Loucy (cell line): ENCODE results near the gene MEIOSIN.

Source experiments
- H2AFZ ChIP-seq: fragments of 200-600 bp; sonication (generic); 2 replicates; pipeline ENCODE4 v1.6.0; 2016; ENCODE audit warnings: antibody characterized with exemption, mild to moderate bottlenecking, low read length, moderate library complexity
- H3F3A ChIP-seq: fragments of 200-600 bp; 2 replicates; pipeline ENCODE4 v1.6.0; 2016; ENCODE audit warnings: antibody characterized with exemption, low read depth, mild to moderate bottlenecking
- H3K27me3 ChIP-seq: fragments of 200-600 bp; sonication (generic); 2 replicates; pipeline ENCODE4 v1.6.1; 2014; ENCODE audit warnings: low read length, mild to moderate bottlenecking; ENCODE audit not compliant: insufficient read depth, poor library complexity, severe bottlenecking
- H3K36me3 ChIP-seq: fragments of 200-600 bp; sonication (generic); 2 replicates; pipeline ENCODE4 v1.6.1; 2016; ENCODE audit warnings: low read length; ENCODE audit not compliant: insufficient read depth
- H3K4me1 ChIP-seq: fragments of 200-600 bp; sonication (generic); 2 replicates; pipeline ENCODE4 v1.5.1; 2014; ENCODE audit warnings: low read length, mild to moderate bottlenecking; ENCODE audit not compliant: insufficient read depth, poor library complexity, severe bottlenecking
- H3K4me2 ChIP-seq: fragments of 200-600 bp; sonication (generic); 2 replicates; pipeline ENCODE4 v1.6.0; 2014; ENCODE audit warnings: antibody characterized with exemption, low read length, low read depth, mild to moderate bottlenecking; ENCODE audit not compliant: poor library complexity, severe bottlenecking
- H3K4me3 ChIP-seq: fragments of 200-600 bp; sonication (generic); 2 replicates; pipeline ENCODE4 v1.5.1; 2014; ENCODE audit warnings: low read length, mild to moderate bottlenecking, mixed read lengths; ENCODE audit not compliant: poor library complexity, severe bottlenecking
- H3K79me2 ChIP-seq: fragments of 200-600 bp; sonication (generic); 2 replicates; pipeline ENCODE4 v1.6.1; 2014; ENCODE audit warnings: low read length; ENCODE audit not compliant: insufficient read depth
- H3K9ac ChIP-seq: fragments of 200-600 bp; sonication (generic); 2 replicates; pipeline ENCODE4 v1.6.0; 2014; ENCODE audit warnings: mild to moderate bottlenecking, low read depth, low read length, moderate library complexity; ENCODE audit not compliant: poor library complexity, severe bottlenecking
- H3K9me2 ChIP-seq: fragments of 200-600 bp; sonication (generic); replicated peaks from 2 replicates; pipeline ENCODE4 v1.6.1; 2016; ENCODE audit warnings: low read depth, low read length, mixed read lengths
- H3K9me3 ChIP-seq: fragments of 200-600 bp; sonication (generic); 2 replicates; pipeline ENCODE4 v1.6.1; 2014; ENCODE audit warnings: mild to moderate bottlenecking, antibody characterized with exemption, low read length, low read depth; ENCODE audit not compliant: insufficient read depth
- H4K20me1 ChIP-seq: fragments of 200-600 bp; sonication (generic); 2 replicates; pipeline ENCODE4 v1.6.0; 2014; ENCODE audit warnings: antibody characterized with exemption, low read length, mild to moderate bottlenecking; ENCODE audit not compliant: insufficient read depth, poor library complexity, severe bottlenecking
- EZH2phosphoT487 ChIP-seq: fragments of 200-600 bp; IDR thresholded peaks from 2 replicates; pipeline ENCODE4 v1.6.1; 2018; ENCODE audit warnings: antibody characterized with exemption, mild to moderate bottlenecking, moderate library complexity, borderline replicate concordance
- TF ChIP-seq, protein P1 (sequence below): fragments of 200-600 bp; sonication (generic); conservative IDR thresholded peaks from 2 replicates; pipeline ENCODE4 v1.5.1; 2014; ENCODE audit warnings: mild to moderate bottlenecking, antibody characterized with exemption, low read length

MEIOSIN gene

DNA sequence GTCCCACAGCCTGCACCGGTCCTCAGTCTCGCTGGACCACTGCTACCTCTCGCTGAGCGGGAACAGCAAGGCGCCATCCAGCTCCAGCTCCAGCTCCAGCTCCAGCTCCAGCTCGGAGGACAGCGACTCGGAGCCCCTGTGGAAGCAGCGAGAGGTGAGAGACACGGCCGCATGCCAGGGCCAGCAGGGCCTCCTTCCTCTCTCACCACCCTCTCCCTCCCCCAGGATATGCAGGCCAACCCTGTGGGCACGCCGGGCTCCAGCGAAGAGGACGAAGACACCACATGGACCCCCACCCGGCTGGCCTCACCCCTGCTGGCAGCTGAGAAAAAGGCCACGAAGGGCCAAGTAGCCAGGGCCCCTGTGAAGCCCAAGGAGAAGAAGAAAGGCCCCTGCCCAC, 28.5 kb downstream of the MEIOSIN start:
- Histone ChIP-seq H3K9ac (no peak overlapping the region), H3K27me3 (no peaks in the 10 kb centered on the region), H3K4me1 (peaks cover 4% of the 10 kb centered on the region), H3K79me2 (no peaks in the 10 kb centered on the region), H3K36me3 (no peaks in the 10 kb centered on the region), H3F3A (no peaks in the 10 kb centered on the region), H3K4me2 (no peak overlapping the region), H3K9me2 (no peaks in the 10 kb centered on the region), H3K4me3 (no peak overlapping the region), H3K9me3 (no peaks in the 10 kb centered on the region), H2AFZ (no peak overlapping the region), H4K20me1 (no peaks in the 10 kb centered on the region)
- TF ChIP-seq, protein P1, sequence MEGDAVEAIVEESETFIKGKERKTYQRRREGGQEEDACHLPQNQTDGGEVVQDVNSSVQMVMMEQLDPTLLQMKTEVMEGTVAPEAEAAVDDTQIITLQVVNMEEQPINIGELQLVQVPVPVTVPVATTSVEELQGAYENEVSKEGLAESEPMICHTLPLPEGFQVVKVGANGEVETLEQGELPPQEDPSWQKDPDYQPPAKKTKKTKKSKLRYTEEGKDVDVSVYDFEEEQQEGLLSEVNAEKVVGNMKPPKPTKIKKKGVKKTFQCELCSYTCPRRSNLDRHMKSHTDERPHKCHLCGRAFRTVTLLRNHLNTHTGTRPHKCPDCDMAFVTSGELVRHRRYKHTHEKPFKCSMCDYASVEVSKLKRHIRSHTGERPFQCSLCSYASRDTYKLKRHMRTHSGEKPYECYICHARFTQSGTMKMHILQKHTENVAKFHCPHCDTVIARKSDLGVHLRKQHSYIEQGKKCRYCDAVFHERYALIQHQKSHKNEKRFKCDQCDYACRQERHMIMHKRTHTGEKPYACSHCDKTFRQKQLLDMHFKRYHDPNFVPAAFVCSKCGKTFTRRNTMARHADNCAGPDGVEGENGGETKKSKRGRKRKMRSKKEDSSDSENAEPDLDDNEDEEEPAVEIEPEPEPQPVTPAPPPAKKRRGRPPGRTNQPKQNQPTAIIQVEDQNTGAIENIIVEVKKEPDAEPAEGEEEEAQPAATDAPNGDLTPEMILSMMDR: no peak
- TF ChIP-seq EZH2phosphoT487: no peak

DNA sequence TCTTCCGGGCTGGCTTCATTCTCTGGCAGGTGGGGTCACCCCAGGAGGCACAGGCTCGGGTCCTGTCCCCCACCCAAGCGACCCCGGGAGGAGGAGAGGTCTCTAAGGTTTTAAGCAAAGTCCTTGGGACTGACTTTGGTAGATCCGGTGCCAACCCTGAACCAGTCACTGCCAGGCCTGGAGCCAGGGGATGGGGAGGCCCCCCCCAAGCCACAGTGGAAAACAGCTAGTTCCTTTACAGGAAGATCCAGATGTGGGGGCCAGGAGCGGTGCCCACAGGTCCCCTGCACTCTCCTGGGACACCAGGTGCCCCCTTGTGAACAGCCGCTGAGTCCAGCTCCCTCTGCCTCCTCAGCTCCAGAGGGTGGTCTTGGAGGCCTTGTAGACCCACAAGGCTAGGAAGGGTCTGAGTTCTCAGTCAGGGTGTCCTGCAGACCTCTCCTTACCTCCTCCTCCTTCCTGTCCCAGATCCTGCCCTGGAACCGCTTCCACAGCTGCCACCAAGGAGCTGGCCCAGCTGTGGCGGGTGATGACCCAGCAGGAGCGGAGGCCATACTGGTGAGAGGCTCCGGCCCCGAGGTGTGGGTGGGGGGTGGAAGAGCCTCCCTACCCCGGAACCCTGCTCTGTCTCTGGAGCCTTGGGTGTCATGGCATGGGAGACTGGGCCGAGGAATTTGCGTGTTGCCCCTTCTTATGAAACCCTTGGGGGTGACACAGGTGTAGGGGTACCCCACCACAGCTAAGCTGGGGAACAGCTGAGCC, 29.8 kb downstream of the MEIOSIN start:
- H3K9me2 ChIP-seq: no peaks in the 10 kb centered on the region
- no peaks in the 10 kb centered on the region for H3K9me3 ChIP-seq
- TF ChIP-seq, protein P1: no peak
- TF ChIP-seq EZH2phosphoT487: no peak
- H2AFZ ChIP-seq: no peak overlapping the region
- peaks cover 5% of the 10 kb centered on the region for H3K79me2 ChIP-seq
- H3K4me1 ChIP-seq: peaks cover 4% of the 10 kb centered on the region
- H3F3A ChIP-seq: no peaks in the 10 kb centered on the region
- H3K4me2 ChIP-seq: no peak overlapping the region
- H3K9ac ChIP-seq: no peak overlapping the region
- no peaks in the 10 kb centered on the region for H4K20me1 ChIP-seq
- no peaks in the 10 kb centered on the region for H3K27me3 ChIP-seq
- H3K4me3 ChIP-seq: no peak overlapping the region
- no peaks in the 10 kb centered on the region for H3K36me3 ChIP-seq

DNA sequence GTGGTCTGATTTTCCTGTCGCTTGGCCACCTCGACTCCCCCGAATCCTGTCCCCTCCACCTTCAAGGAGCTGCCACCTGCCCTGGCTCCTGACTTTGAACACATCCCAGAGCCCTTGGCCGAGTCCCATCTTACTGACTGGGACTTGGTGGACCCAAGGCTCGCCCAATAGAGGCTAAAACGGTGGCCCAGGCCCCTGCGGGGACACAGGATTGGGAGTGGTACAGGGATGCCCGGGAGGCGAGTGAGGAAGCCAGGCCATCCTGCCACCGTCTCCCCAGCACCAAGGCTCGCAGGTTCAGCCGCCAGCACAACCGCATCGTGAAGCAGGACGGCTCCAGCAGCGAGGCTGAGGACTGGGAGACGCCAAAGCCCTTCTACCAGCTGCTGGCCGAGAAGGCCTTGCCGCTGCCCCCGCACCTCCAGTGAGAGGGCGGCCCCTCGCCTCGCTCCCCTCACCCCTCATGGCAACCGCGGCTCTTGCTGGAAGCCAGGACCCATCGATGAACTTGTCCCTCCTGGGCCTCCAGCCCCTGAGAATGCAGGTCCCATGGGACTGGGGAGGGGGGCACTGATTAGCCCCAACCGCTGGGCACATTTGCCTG, 30.6 kb downstream of the MEIOSIN start:
- Histone ChIP-seq H3K4me2 (no peak overlapping the region), H3K36me3 (no peaks in the 10 kb centered on the region), H3K9me2 (no peaks in the 10 kb centered on the region), H3K9me3 (no peaks in the 10 kb centered on the region), H3K4me1 (peaks cover 4% of the 10 kb centered on the region), H3K4me3 (no peak overlapping the region), H3K9ac (no peak overlapping the region), H3K79me2 (peaks cover 9% of the 10 kb centered on the region), H3F3A (no peaks in the 10 kb centered on the region), H2AFZ (no peak overlapping the region), H4K20me1 (no peaks in the 10 kb centered on the region), H3K27me3 (no peaks in the 10 kb centered on the region)
- TF ChIP-seq EZH2phosphoT487: no peak
- TF ChIP-seq, protein P1: no peak
